ENCODE measurements around the gene NIPSNAP3A.

DNA sequence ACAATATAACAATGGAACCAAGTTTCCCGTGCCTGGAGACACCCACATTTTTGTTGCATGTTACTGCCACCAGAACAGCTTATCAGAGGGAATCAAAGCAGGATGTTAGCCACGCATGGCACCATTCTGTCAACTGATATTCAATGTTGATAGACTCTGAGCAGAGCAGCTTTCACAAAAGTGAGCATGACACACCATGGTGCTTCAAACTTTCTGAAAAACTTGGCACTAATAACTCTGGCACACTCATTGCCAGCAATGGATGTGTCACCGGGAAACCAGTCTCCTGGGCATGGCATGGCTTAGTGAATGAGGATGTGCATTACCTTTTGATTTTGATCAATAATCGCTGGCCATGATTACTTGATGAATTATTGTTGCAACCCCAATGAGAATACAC, 36.1 kb downstream of the NIPSNAP3A start:
- TF ChIP-seq EZH2 (IDR thresholded peaks at IDR 0.05; ENCODE audit: low read length) = no peak
- TF ChIP-seq, protein P1, sequence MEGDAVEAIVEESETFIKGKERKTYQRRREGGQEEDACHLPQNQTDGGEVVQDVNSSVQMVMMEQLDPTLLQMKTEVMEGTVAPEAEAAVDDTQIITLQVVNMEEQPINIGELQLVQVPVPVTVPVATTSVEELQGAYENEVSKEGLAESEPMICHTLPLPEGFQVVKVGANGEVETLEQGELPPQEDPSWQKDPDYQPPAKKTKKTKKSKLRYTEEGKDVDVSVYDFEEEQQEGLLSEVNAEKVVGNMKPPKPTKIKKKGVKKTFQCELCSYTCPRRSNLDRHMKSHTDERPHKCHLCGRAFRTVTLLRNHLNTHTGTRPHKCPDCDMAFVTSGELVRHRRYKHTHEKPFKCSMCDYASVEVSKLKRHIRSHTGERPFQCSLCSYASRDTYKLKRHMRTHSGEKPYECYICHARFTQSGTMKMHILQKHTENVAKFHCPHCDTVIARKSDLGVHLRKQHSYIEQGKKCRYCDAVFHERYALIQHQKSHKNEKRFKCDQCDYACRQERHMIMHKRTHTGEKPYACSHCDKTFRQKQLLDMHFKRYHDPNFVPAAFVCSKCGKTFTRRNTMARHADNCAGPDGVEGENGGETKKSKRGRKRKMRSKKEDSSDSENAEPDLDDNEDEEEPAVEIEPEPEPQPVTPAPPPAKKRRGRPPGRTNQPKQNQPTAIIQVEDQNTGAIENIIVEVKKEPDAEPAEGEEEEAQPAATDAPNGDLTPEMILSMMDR (optimal IDR thresholded peaks at IDR 0.05 in 1 of 3, IDR thresholded peaks at IDR 0.05 in 1 of 3, conservative IDR thresholded peaks at IDR 0.05 in 1 of 3; ENCODE audit: extremely low read depth in 1 of 3, insufficient read depth in 2 of 3, low read length in 3 of 3) = no peak
